Sigmoid colon (tissue), 7 donors: ENCODE results near the gene PRKCZ. TPM values are rescaled to one million over a fixed set of nuclear protein-coding genes. Genes with fewer than 3 reads are reported as not detected.

Experiments
- DNase-seq: peaks from one replicate; pipeline ENCODE4 v3.0.0-alpha.2; 2019
- H3K27ac ChIP-seq, 4 donors: fragments of 200-600 bp; sonication (generic); one replicate each; pipeline ENCODE4 v1.5.1; 2016 to 2019; ENCODE audit warnings: mild to moderate bottlenecking in 1 of 4
- H3K27me3 ChIP-seq, 3 donors: fragments of 200-600 bp; sonication (generic); one replicate each; pipeline ENCODE4 v1.5.1; 2019; ENCODE audit warnings: mild to moderate bottlenecking in 1 of 3
- H3K36me3 ChIP-seq, 4 donors: fragments of 200-600 bp; sonication (generic); one replicate each; pipeline ENCODE4 v1.5.1; 2016 to 2019
- H3K4me1 ChIP-seq, 4 donors: fragments of 200-600 bp; sonication (generic); one replicate each; pipeline ENCODE4 v1.5.1; 2017 to 2019
- H3K4me3 ChIP-seq, 4 donors: fragments of 200-600 bp; sonication (generic); one replicate each; pipeline ENCODE4 v1.5.1; 2017 to 2019; ENCODE audit warnings: mild to moderate bottlenecking in 2 of 4, moderate library complexity in 1 of 4
- H3K9me3 ChIP-seq, 4 donors: fragments of 200-600 bp in 3 of 4; sonication (generic) in 3 of 4; one replicate each; pipeline versions ENCODE4 v1.5.1 to v1.6.1; 2013 to 2019
- CTCF ChIP-seq, 4 experiments: fragments of 450-650 bp in 3 of 4; fragments of 200-600 bp in 1 of 4; IDR thresholded peaks; one replicate each; pipeline ENCODE4 v1.5.1; 2016 to 2019; ENCODE audit warnings: antibody characterized with exemption in 4 of 4, mild to moderate bottlenecking in 3 of 4, moderate library complexity in 2 of 4
- EP300 ChIP-seq, 4 donors: sonication (generic); formaldehyde crosslinking; IDR thresholded peaks; one replicate each; pipeline ENCODE4 v1.6.1; 2017; ENCODE audit warnings: antibody characterized with exemption in 4 of 4
- POLR2A ChIP-seq, 2 donors: fragments of 450-650 bp; IDR thresholded peaks; one replicate each; pipeline ENCODE4 v1.6.1; 2016; ENCODE audit warnings: antibody characterized with exemption in 2 of 2, mild to moderate bottlenecking in 2 of 2, moderate library complexity in 2 of 2
- POLR2AphosphoS5 ChIP-seq, 4 donors: sonication (generic); formaldehyde crosslinking; IDR thresholded peaks; one replicate each; pipeline ENCODE4 v1.6.1; 2017; ENCODE audit warnings: antibody characterized with exemption in 4 of 4
- WGBS, 2 donors: extraction: QIAGEN DNeasy Blood & Tissue Kit; methylation state at CpG; one replicate each; pipeline ENCODE4 v1.1.7; 2013; 5-methylcytosine and 5-hydroxymethylcytosine counted together
- intact Hi-C: fragments of 100-400 bp; cut with DNase I; formaldehyde crosslinking; loops from one replicate; pipeline ENCODE4 v1.15.1; 2023
- polyA plus RNA-seq, 3 donors: library from polyadenylated mRNA; stranded (reverse); fragments of 200-250 nt; gene quantifications; one replicate each; pipeline ENCODE4 v1.2.3, GENCODE V29; 2013
- total RNA-seq, 4 donors: library from RNA; depleted of rRNA; stranded (reverse); fragments of >200 nt; gene quantifications; one replicate each; pipeline ENCODE4 v1.1.0, GENCODE V29; 2016
- donor health status: healthy with polysubstance abuse.
- donor health status: Bipolar disorder and iron deficiency.
- donor health status: healthy.

Gene PRKCZ
- total and polyA plus RNA-seq, 7 donors = 1.4 to 52.9 (median 4.8) TPM

DNA sequence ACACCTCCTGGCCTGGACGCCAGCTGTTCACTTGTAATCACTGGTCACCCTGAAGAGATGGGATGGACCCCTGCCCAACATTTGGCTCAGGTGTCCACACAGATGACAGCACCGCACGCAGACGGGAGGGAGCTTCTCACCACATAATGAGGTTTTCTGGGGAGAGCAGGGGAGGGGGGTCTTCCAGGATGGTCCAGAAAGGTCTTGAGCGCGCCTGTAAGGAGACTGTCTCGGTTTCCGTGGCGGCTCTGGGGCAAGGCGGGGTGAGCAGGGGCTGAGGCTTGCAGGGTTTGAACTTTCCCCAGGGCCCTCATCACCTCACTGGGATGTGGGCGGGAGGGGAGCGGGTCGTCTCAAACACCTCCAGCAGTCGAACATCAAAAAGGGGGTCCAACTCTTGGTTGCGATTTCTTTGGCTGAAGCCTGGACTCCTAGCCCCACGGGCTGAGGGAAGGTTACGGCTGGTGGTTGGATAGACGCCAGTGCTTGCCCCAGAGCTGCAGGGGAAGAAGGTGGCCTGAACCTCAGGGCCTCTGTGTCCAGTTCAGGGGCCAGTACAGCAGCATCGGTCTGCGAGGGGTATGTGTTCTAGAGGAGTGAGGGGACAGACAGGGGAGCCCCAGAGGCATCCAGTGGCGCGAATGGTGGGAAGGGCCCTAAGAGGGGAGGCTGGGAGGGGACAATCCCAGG is 53.8 kb downstream of the PRKCZ start:
- TF ChIP-seq EP300 (IDR thresholded peaks at IDR 0.05) (no peak), POLR2A (IDR thresholded peaks at IDR 0.05) (no peak), POLR2AphosphoS5 (IDR thresholded peaks at IDR 0.05) (no peak), CTCF (IDR thresholded peaks at IDR 0.05) (no peak)
- WGBS, 2 donors = 83 to 86% methylated on average over 22 of the region's 22 CpGs
- DNase-seq = no peak
- H3K4me1 ChIP-seq = no peaks in the 10 kb centered on the region
- peaks cover 0 to under 1% (median 0%) of the 10 kb centered on the region in 3 donors for H3K27me3 ChIP-seq
- H3K27ac ChIP-seq = no peak overlapping the region
- no peaks in the 10 kb centered on the region for H3K36me3 ChIP-seq
- no peak overlapping the region for H3K4me3 ChIP-seq
- intact Hi-C loops = no loop called here
- no peaks in the 10 kb centered on the region for H3K9me3 ChIP-seq

DNA sequence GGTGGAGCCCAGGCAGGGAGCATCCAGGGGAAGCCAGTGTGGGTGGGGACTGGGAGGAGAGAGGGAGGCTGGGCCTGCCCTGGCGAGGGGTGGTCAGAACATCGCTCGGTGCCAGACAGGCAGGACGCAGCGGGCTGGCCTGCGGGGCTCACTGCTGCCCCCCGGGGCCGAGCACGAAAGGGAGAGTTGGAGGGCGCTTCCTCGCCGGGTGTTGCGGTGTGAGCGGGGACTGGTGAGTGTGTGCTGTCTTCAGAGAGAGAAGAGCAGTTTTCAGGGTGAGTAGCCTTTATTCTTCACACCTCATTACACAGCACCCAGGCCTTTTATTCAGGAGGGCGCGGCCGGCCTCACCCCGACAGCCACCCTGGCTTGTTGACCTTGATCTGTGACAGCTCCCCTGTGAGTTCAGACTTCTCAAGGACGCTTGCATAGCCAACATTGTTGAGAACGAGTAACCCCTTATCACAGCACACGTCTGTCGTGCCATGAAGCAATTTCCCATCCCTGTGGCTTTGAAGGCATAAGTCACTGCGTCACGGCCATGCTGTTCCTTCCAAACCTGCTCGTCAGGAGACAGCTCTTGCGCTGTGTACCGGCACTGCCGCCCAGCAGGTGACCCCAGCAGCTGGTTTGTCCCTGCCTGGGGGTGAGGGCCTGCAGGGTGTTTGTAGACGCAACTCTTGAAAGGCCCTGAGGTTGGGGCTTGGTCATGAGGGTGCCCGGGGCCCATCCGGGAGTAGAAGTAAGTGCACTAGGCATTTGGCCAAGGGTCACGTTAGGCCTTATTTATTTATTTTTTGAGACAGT is 54.6 kb downstream of the PRKCZ start:
- DNase-seq = no peak
- Histone ChIP-seq H3K4me3 (no peak overlapping the region), H3K4me1 (no peaks in the 10 kb centered on the region), H3K27ac (no peak overlapping the region), H3K36me3 (no peaks in the 10 kb centered on the region), H3K27me3 (peaks cover 0 to 7% (median 0%) of the 10 kb centered on the region in 3 donors), H3K9me3 (no peaks in the 10 kb centered on the region)
- 57 to 75% methylated on average over 32 of the region's 32 CpGs for WGBS, 2 donors
- intact Hi-C loops = no loop called here
- TF ChIP-seq CTCF (IDR thresholded peaks at IDR 0.05) = no peak
- no peak for TF ChIP-seq POLR2A (IDR thresholded peaks at IDR 0.05)
- no peak for TF ChIP-seq POLR2AphosphoS5 (IDR thresholded peaks at IDR 0.05)
- TF ChIP-seq EP300 (IDR thresholded peaks at IDR 0.05) = no peak

DNA sequence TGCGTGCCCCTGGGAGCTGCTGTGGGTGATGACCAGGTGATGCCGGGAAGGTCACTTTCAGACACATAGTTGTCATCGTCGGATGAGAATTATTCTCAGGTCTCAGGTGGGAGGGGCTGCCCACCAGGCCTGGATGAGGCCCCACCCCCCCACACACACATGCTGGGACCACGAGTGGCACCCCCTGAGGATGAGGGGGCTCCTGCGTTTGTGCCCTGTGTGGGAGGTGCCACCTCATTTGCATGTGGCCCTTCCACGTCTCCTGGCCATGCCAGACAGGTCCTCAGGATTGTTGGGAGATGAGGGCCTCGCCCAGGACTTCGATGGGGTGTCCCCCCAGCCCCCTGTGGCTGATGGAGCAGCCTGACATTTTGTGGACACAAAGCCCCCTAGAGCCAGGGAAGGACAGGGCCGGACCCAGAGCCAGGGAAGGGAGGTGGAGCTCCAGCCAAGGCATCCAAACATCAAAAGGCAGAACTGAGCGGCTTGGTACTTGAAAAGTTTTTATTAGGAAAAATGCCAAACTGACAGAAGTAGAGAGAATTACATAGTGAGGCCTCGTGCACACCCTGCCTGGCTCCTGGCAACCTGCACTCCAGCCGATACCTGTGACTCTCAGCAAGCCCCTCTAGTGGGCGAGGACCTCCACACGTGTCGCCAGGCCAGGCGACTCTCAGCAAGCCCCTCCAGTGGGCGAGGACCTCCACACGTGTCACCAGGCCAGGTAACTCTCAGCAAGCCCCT is 55.7 kb downstream of the PRKCZ start:
- Histone ChIP-seq H3K27me3 (peaks cover 0 to 13% (median 0%) of the 10 kb centered on the region in 3 donors), H3K36me3 (no peaks in the 10 kb centered on the region), H3K9me3 (no peaks in the 10 kb centered on the region), H3K4me3 (no peak overlapping the region), H3K27ac (no peak overlapping the region), H3K4me1 (no peaks in the 10 kb centered on the region)
- TF ChIP-seq POLR2AphosphoS5 (IDR thresholded peaks at IDR 0.05) (no peak), CTCF (IDR thresholded peaks at IDR 0.05) (no peak), POLR2A (IDR thresholded peaks at IDR 0.05) (no peak), EP300 (IDR thresholded peaks at IDR 0.05) (no peak)
- DNase-seq = no peak
- intact Hi-C loops = no loop called here
- 89 to 90% methylated on average over 19 of the region's 19 CpGs for WGBS, 2 donors

DNA sequence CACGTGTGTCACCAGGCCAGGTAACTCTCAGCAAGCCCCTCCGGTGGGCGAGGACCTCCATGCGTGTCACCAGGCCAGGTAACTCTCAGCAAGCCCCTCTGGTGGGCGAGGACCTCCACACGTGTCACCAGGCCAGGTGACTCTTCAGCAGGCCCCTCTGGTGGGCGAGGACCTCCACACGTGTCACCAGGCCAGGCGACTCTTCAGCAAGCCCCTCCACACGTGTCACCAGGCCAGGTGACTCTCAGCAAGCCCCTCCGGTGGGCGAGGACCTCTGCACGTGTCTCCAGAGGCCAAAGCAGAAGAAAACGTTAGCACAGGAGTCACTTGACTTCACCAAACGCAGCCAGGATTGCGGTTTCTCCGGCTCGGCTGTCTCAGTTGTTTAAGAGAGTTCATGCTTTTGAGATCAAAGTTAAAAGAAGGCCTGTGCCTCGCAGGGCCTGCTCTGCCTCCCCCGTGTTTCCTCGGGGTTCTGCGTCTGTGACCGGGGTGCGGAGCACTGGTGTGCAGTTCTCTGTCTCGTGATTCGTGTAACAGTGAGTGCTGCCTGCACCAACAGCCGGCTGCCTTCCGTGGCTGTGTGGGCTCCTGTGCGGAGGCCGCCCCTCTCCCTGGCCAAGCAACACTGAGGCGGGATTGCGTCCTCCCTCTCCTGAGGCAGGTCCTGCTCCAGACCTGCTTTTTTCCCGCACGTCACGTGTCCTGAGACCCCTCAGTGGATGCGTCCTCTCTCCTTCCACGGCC is 56.6 kb downstream of the PRKCZ start:
- Histone ChIP-seq H3K27ac (no peak overlapping the region), H3K4me1 (no peaks in the 10 kb centered on the region), H3K4me3 (no peak overlapping the region), H3K36me3 (no peaks in the 10 kb centered on the region), H3K27me3 (peaks cover 0 to 14% (median 0%) of the 10 kb centered on the region in 3 donors), H3K9me3 (no peaks in the 10 kb centered on the region)
- no peak for DNase-seq
- WGBS, 2 donors = 86 to 87% methylated on average over 37 of the region's 37 CpGs
- intact Hi-C loops = no loop called here
- TF ChIP-seq POLR2A (IDR thresholded peaks at IDR 0.05) (no peak), POLR2AphosphoS5 (IDR thresholded peaks at IDR 0.05) (no peak), CTCF (IDR thresholded peaks at IDR 0.05) (no peak), EP300 (IDR thresholded peaks at IDR 0.05) (no peak)
